ENCODE data around the gene ST6GALNAC4.

DNA sequence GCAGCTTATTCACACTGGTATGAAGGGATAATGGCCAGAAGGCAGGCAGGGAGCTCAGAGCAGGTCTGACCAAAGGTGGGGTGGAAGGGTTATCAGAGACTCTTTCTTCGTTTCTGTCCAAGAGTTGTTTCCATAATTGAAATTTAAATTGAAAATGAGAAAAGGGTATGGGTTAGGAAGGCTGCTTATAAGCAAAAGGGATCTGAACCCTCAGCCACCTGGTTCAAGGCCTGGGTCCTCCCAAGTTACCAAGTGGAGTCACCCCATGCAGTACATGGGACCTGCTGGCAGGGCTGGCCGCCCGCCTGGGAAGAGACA lies 46.2 kb upstream of the ST6GALNAC4 start:
- TF ChIP-seq, protein P1, sequence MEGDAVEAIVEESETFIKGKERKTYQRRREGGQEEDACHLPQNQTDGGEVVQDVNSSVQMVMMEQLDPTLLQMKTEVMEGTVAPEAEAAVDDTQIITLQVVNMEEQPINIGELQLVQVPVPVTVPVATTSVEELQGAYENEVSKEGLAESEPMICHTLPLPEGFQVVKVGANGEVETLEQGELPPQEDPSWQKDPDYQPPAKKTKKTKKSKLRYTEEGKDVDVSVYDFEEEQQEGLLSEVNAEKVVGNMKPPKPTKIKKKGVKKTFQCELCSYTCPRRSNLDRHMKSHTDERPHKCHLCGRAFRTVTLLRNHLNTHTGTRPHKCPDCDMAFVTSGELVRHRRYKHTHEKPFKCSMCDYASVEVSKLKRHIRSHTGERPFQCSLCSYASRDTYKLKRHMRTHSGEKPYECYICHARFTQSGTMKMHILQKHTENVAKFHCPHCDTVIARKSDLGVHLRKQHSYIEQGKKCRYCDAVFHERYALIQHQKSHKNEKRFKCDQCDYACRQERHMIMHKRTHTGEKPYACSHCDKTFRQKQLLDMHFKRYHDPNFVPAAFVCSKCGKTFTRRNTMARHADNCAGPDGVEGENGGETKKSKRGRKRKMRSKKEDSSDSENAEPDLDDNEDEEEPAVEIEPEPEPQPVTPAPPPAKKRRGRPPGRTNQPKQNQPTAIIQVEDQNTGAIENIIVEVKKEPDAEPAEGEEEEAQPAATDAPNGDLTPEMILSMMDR (optimal IDR thresholded peaks at IDR 0.05 in 1 of 3, IDR thresholded peaks at IDR 0.05 in 1 of 3, conservative IDR thresholded peaks at IDR 0.05 in 1 of 3; ENCODE audit: extremely low read depth in 1 of 3, insufficient read depth in 2 of 3, low read length in 3 of 3) = no peak
- no peak for TF ChIP-seq EZH2 (IDR thresholded peaks at IDR 0.05; ENCODE audit: low read length)
